Tibial artery (tissue), 4 donors: ENCODE measurements around the gene KLHDC7B.

Experiments used
- DNase-seq, 2 donors: peaks; one replicate each; pipeline ENCODE4 v3.0.0-alpha.2; 2019
- H3K27ac ChIP-seq, 2 donors: fragments of 200-600 bp; sonication (generic) in 1 of 2; 1 replicate in 1 of 2; 2 replicates in 1 of 2; pipeline ENCODE4 v1.5.1; 2018 to 2019; ENCODE audit warnings: mild to moderate bottlenecking in 1 of 2
- H3K27me3 ChIP-seq, 2 donors: fragments of 200-600 bp; sonication (generic) in 1 of 2; one replicate each; pipeline versions ENCODE4 v1.5.1 to v1.6.0; 2016 to 2019
- H3K36me3 ChIP-seq, 3 donors: fragments of 200-600 bp; sonication (generic) in 2 of 3; one replicate each; pipeline ENCODE4 v1.5.1; 2016 to 2019; ENCODE audit warnings: mild to moderate bottlenecking in 2 of 3
- H3K4me1 ChIP-seq, 4 donors: fragments of 200-600 bp; sonication (generic) in 2 of 4; 1 replicate in 3 of 4; 2 replicates in 1 of 4; pipeline ENCODE4 v1.5.1; 2016 to 2019
- H3K4me3 ChIP-seq, 2 donors: fragments of 200-600 bp; sonication (generic) in 1 of 2; 1 replicate in 1 of 2; 2 replicates in 1 of 2; pipeline ENCODE4 v1.5.1; 2018 to 2019; ENCODE audit warnings: mild to moderate bottlenecking in 2 of 2
- H3K9me3 ChIP-seq, 3 donors: fragments of 200-600 bp; sonication (generic) in 1 of 3; one replicate each; pipeline ENCODE4 v1.5.1; 2016 to 2019
- CTCF ChIP-seq, 2 experiments: fragments of 200-600 bp in 1 of 2; fragments of 450-650 bp in 1 of 2; IDR thresholded peaks; one replicate each; pipeline ENCODE4 v1.5.1; 2017 to 2019; ENCODE audit warnings: antibody characterized with exemption in 2 of 2, mild to moderate bottlenecking in 1 of 2, moderate library complexity in 1 of 2
- intact Hi-C: fragments of 100-400 bp; cut with DNase I; formaldehyde crosslinking; loops from one replicate; pipeline ENCODE4 v1.15.0; 2023; ENCODE audit warnings: low total_unique reads

The KLHDC7B gene

GRCh38 chr22:50556703-50557102 lies 11.0 kb downstream of the KLHDC7B start:
- Histone ChIP-seq H3K27ac (no peak overlapping the region), H3K36me3 (no peaks in the 10 kb centered on the region), H3K27me3 (peaks cover 0 to 24% of the 10 kb centered on the region in 2 donors), H3K4me3 (no peak overlapping the region), H3K9me3 (no peaks in the 10 kb centered on the region), H3K4me1 (no peaks in the 10 kb centered on the region)
- intact Hi-C loops, result no loop called here
- no peak for TF ChIP-seq CTCF (IDR thresholded peaks at IDR 0.05)
- DNase-seq, result no peak

GRCh38 chr22:50560034-50560433 lies 14.3 kb downstream of the KLHDC7B start:
- Histone ChIP-seq H3K36me3 (no peaks in the 10 kb centered on the region), H3K27me3 (peaks cover 0 to 12% of the 10 kb centered on the region in 2 donors), H3K4me1 (peaks cover 0 to 11% (median 7%) of the 10 kb centered on the region in 4 donors), H3K27ac (no peak overlapping the region), H3K4me3 (no peak overlapping the region), H3K9me3 (no peaks in the 10 kb centered on the region)
- intact Hi-C loops, result no loop called here
- DNase-seq, result no peak
- no peak for TF ChIP-seq CTCF (IDR thresholded peaks at IDR 0.05)

GRCh38 chr22:50561401-50562358 lies 16.0 kb downstream of the KLHDC7B start:
- no peak for TF ChIP-seq CTCF (IDR thresholded peaks at IDR 0.05)
- Histone ChIP-seq H3K36me3 (no peaks in the 10 kb centered on the region), H3K27ac (no peak overlapping the region), H3K27me3 (peaks cover 0 to 12% of the 10 kb centered on the region in 2 donors), H3K9me3 (no peaks in the 10 kb centered on the region), H3K4me3 (no peak overlapping the region), H3K4me1 (peaks cover 0 to 11% (median 7%) of the 10 kb centered on the region in 4 donors)
- intact Hi-C loops, result no loop called here
- no peak for DNase-seq

GRCh38 chr22:50562523-50563412 lies 17.1 kb downstream of the KLHDC7B start, which contains the start of gene SYCE3:
Gene SYCE3, minus strand, starts transcription at chr22:50562919. Its CDS starts 6,514 bp downstream, at chr22:50556405.
- H3K27ac ChIP-seq, result peak within 1 kb of the TSS in 1 of 2 donors; percentile 25
- peak; percentile 92 to 97 for TF ChIP-seq CTCF (IDR thresholded peaks at IDR 0.05)
- intact Hi-C loops, result no loop called here

GRCh38 chr22:50563413-50564160 lies 17.9 kb downstream of the KLHDC7B start:
- peak overlapping the region in 1 of 2 donors; percentile 25 for H3K27ac ChIP-seq

More at GRCh38 chr22:50562523-50563412, 17.1 kb downstream of the KLHDC7B start, which contains the start of gene SYCE3:
- Histone ChIP-seq H3K9me3 (no peaks in the 10 kb centered on the region), H3K4me1 (peaks cover 0 to 11% (median 7%) of the 10 kb centered on the region in 4 donors), H3K4me3 (peak within 1 kb of the TSS; percentile 52 to 64), H3K36me3 (no peaks in the 10 kb centered on the region), H3K27me3 (peaks cover 0 to 10% of the 10 kb centered on the region in 2 donors)
- DNase-seq, result peak; percentile 95 to 97

More at GRCh38 chr22:50563413-50564160, 17.9 kb downstream of the KLHDC7B start:
- no peak for TF ChIP-seq CTCF (IDR thresholded peaks at IDR 0.05)
- H3K9me3 ChIP-seq, result no peaks in the 10 kb centered on the region
- peaks cover 0 to 11% (median 7%) of the 10 kb centered on the region in 4 donors for H3K4me1 ChIP-seq
- peak overlapping the region; percentile 52 to 64 for H3K4me3 ChIP-seq
- intact Hi-C loops, result no loop called here
- peaks cover 0 to 2% (median 0%) of the 10 kb centered on the region in 3 donors for H3K36me3 ChIP-seq
- DNase-seq, result no peak
- peaks cover 0 to 4% of the 10 kb centered on the region in 2 donors for H3K27me3 ChIP-seq
